HEK293 (cell line): ENCODE data around the gene TRIM2.

ENCODE experiments used
- CTCF ChIA-PET: fragments of 350-600 bp; formaldehyde crosslinking; extraction: SDS; loops from one replicate; lab custom pipeline; 2021; ENCODE audit warnings: antibody characterized with exemption; lab: Yijun Ruan, JAX
- POLR2A ChIA-PET: fragments of 300-600 bp; formaldehyde crosslinking; extraction: SDS; loops from one replicate; lab custom pipeline; 2020; ENCODE audit warnings: antibody characterized with exemption, inconsistent platforms; lab: Yijun Ruan, JAX
- H3K27ac ChIP-seq: fragments of 200-500 bp; sonication (Bioruptor generic); 2 replicates; pipeline ENCODE4 v1.5.1; 2014; ENCODE audit warnings: low read depth, low read length, control low read depth, inconsistent platforms; ENCODE audit errors: extremely low read depth
- H3K36me3 ChIP-seq, 2 experiments: fragments of 200-500 bp in 1 of 2; sonication (Bioruptor generic) in 1 of 2; 1 replicate in 1 of 2; 2 replicates in 1 of 2; pipeline ENCODE4 v1.5.1; 2014 to 2017; ENCODE audit warnings: inconsistent platforms in 2 of 2, low read length in 2 of 2; ENCODE audit not compliant: control insufficient read depth in 2 of 2, insufficient read depth in 1 of 2
- H3K4me1 ChIP-seq: fragments of 200-500 bp; sonication (Bioruptor generic); 2 replicates; pipeline ENCODE4 v1.5.1; 2014; ENCODE audit warnings: mild to moderate bottlenecking, low read length, inconsistent platforms; ENCODE audit not compliant: control insufficient read depth, insufficient read depth
- H3K4me3 ChIP-seq: 2 replicates; pipeline ENCODE4 v1.5.1; 2011; ENCODE audit warnings: low read depth, mild to moderate bottlenecking, control low read depth, low read length, moderate library complexity
- H3K9me3 ChIP-seq: fragments of 200-500 bp; sonication (Bioruptor generic); 2 replicates; pipeline ENCODE4 v1.5.1; 2014; ENCODE audit warnings: low read depth, low read length, inconsistent platforms; ENCODE audit not compliant: control insufficient read depth, insufficient read depth
- ATF2 ChIP-seq: fragments of 450-650 bp; formaldehyde crosslinking; IDR thresholded peaks from 2 replicates; pipeline ENCODE4 v1.5.1; 2016; ENCODE audit warnings: missing biosample characterization, missing genetic modification characterization, low read depth
- BCL6B ChIP-seq: fragments of 450-650 bp; formaldehyde crosslinking; IDR thresholded peaks from 2 replicates; pipeline ENCODE4 v1.5.1; 2017; ENCODE audit warnings: missing biosample characterization, missing genetic modification characterization
- MZF1 ChIP-seq: fragments of 450-650 bp; formaldehyde crosslinking; IDR thresholded peaks from 2 replicates; pipeline ENCODE4 v1.5.1; 2017; ENCODE audit warnings: missing biosample characterization, missing genetic modification characterization, borderline replicate concordance
- SCRT2 ChIP-seq: fragments of 450-650 bp; formaldehyde crosslinking; IDR thresholded peaks from 2 replicates; pipeline ENCODE4 v1.5.1; 2016; ENCODE audit warnings: missing biosample characterization, missing genetic modification characterization
- ZBTB7A ChIP-seq: fragments of 450-650 bp; formaldehyde crosslinking; IDR thresholded peaks from 2 replicates; pipeline ENCODE4 v1.5.1; 2016; ENCODE audit warnings: low read depth, missing biosample characterization, missing genetic modification characterization
- ZFP69B ChIP-seq: fragments of 450-650 bp; formaldehyde crosslinking; IDR thresholded peaks from 2 replicates; pipeline ENCODE4 v1.5.1; 2016; ENCODE audit warnings: missing biosample characterization, missing genetic modification characterization
- ZNF148 ChIP-seq: fragments of 450-650 bp; formaldehyde crosslinking; IDR thresholded peaks from 2 replicates; pipeline ENCODE4 v1.5.0; 2017; ENCODE audit warnings: missing biosample characterization, missing genetic modification characterization, borderline replicate concordance
- ZNF155 ChIP-seq: fragments of 450-650 bp; formaldehyde crosslinking; IDR thresholded peaks from 2 replicates; pipeline ENCODE4 v1.5.1; 2016; ENCODE audit warnings: missing biosample characterization, missing genetic modification characterization
- ZNF175 ChIP-seq: fragments of 450-650 bp; formaldehyde crosslinking; IDR thresholded peaks from 2 replicates; pipeline ENCODE4 v1.5.1; 2016; ENCODE audit warnings: missing biosample characterization, missing genetic modification characterization
- ZNF202 ChIP-seq: fragments of 450-650 bp; formaldehyde crosslinking; IDR thresholded peaks from 2 replicates; pipeline ENCODE4 v1.5.1; 2016; ENCODE audit warnings: missing biosample characterization, missing genetic modification characterization, borderline replicate concordance
- ZNF23 ChIP-seq: fragments of 450-650 bp; formaldehyde crosslinking; IDR thresholded peaks from 2 replicates; pipeline ENCODE4 v1.5.1; 2016; ENCODE audit warnings: missing biosample characterization, missing genetic modification characterization, borderline replicate concordance
- ZNF404 ChIP-seq: fragments of 450-650 bp; formaldehyde crosslinking; IDR thresholded peaks from 2 replicates; pipeline ENCODE4 v1.5.1; 2017; ENCODE audit warnings: missing biosample characterization, missing genetic modification characterization
- ZNF416 ChIP-seq: fragments of 450-650 bp; formaldehyde crosslinking; IDR thresholded peaks from 2 replicates; pipeline ENCODE4 v1.5.1; 2016; ENCODE audit warnings: missing biosample characterization, missing genetic modification characterization
- ZNF513 ChIP-seq: fragments of 450-650 bp; IDR thresholded peaks from 2 replicates; pipeline ENCODE4 v1.5.1; 2018; ENCODE audit warnings: missing biosample characterization, missing genetic modification characterization
- ZNF521 ChIP-seq: fragments of 450-650 bp; formaldehyde crosslinking; IDR thresholded peaks from 2 replicates; pipeline ENCODE4 v1.5.1; 2017; ENCODE audit warnings: missing biosample characterization, mild to moderate bottlenecking, missing genetic modification characterization
- ZNF624 ChIP-seq: fragments of 450-650 bp; formaldehyde crosslinking; IDR thresholded peaks from 2 replicates; pipeline ENCODE4 v1.5.1; 2017; ENCODE audit warnings: missing biosample characterization, missing genetic modification characterization
- ZNF692 ChIP-seq: fragments of 450-650 bp; formaldehyde crosslinking; IDR thresholded peaks from 2 replicates; pipeline ENCODE4 v1.5.1; 2016; ENCODE audit warnings: missing biosample characterization, missing genetic modification characterization
- ZNF701 ChIP-seq: fragments of 450-650 bp; formaldehyde crosslinking; IDR thresholded peaks from 2 replicates; pipeline ENCODE4 v1.5.1; 2016; ENCODE audit warnings: missing biosample characterization, missing genetic modification characterization
- ZSCAN4 ChIP-seq: fragments of 450-650 bp; formaldehyde crosslinking; IDR thresholded peaks from 2 replicates; pipeline ENCODE4 v1.5.1; 2017; ENCODE audit warnings: missing biosample characterization, missing genetic modification characterization

TRIM2 gene

GRCh38 chr4:153375303-153375702 is 171.1 kb downstream of the TRIM2 start (continued):
- no peak for TF ChIP-seq ZNF701

- ChIA-PET CTCF (no interaction called here), POLR2A (no interaction called here)
- H3K4me1 ChIP-seq: no peaks in the 10 kb centered on the region
- no peak overlapping the region for H3K27ac ChIP-seq
- H3K4me3 ChIP-seq: no peak overlapping the region
- peaks cover 0 to 3% of the 10 kb centered on the region in 2 experiments; a peak in 1 of 3 replicates for H3K36me3 ChIP-seq
- no peaks in the 10 kb centered on the region for H3K9me3 ChIP-seq
- no peak for TF ChIP-seq ZBTB7A (tag by site-specific recombination)
- TF ChIP-seq ATF2 (tag by site-specific recombination): no peak
- TF ChIP-seq MZF1: no peak
- no peak for TF ChIP-seq ZNF624 (tag by site-specific recombination)
- TF ChIP-seq SCRT2 (tag by site-specific recombination): no peak
These were observed 178.9 kb downstream of the TRIM2 start for GRCh38 chr4:153383131-153383530.

GRCh38 chr4:153384160-153384559 is 179.9 kb downstream of the TRIM2 start:
- Histone ChIP-seq H3K4me1 (no peaks in the 10 kb centered on the region), H3K4me3 (no peak overlapping the region), H3K27ac (no peak overlapping the region), H3K36me3 (peaks cover 0 to 3% of the 10 kb centered on the region in 2 experiments; a peak in 1 of 3 replicates), H3K9me3 (no peaks in the 10 kb centered on the region)
- TF ChIP-seq ZBTB7A (tag by site-specific recombination) (no peak), ZFP69B (tag by site-specific recombination) (no peak), ZNF175 (tag by site-specific recombination) (no peak), ZNF416 (tag by site-specific recombination) (no peak), ZNF155 (no peak), ZNF148 (tag by site-specific recombination) (no peak), ZSCAN4 (tag by site-specific recombination) (no peak), ZNF513 (tag by site-specific recombination) (no peak), ZNF23 (tag by site-specific recombination) (no peak), ZNF692 (no peak), ZNF521 (tag by site-specific recombination) (no peak), ZNF202 (tag by site-specific recombination) (no peak), ZNF404 (tag by site-specific recombination) (no peak), BCL6B (no peak)
- ChIA-PET CTCF (no interaction called here), POLR2A (no interaction called here)
